Measurements from ENCODE around the gene DISC1.
"Not testable (repeated sequence)": the region's sequence is repeated elsewhere in the genome, so short reads cannot be mapped to it uniquely, and the experiment has no call there.

Gene DISC1

GRCh38 chr1:231605149-231606100 lies 21.2 kb upstream of the DISC1 start:
- no peak for DNase-seq (ENCODE audit: low spot score)

DNA sequence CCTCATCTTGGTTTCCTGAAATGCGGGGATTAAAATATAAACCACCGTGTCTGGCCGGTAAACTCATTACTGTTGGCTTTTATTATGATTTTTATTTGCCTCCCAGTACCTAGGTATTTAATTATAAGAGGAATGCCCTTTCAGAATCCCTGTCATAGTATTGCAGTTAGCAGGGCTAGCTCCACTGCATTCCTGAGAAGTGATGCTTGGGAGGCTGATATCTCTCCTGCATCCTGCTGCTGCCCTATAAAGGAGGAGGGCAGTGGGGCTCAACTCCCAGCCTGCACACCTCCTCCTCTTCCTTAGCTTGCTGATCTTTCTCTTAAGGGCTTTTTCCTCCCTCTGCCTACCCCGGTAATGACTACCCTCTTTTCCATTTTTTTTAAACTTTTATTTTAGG lies 19.9 kb upstream of the DISC1 start:
- no peak for DNase-seq (ENCODE audit: low spot score)

DNA sequence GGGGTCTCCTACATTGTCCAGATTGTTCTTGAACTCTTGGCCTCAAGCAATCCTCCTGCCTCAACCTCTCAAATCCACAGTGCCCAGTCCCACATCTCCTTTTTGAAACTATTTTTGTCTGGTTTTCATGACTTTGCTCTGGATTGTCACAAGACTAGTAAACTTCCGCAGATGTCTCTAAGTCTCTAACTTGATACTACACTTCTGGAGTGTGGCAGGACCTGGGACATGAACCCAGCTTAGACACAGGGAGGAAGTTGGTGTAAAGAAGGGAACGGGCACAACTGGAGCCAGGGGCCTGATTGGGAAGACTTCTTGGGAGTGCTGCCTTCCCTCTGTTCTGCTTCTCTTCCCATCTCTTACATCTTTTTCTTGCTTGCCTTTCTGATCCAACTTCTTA lies 16.2 kb upstream of the DISC1 start:
- no peak for DNase-seq (ENCODE audit: low spot score)

DNA sequence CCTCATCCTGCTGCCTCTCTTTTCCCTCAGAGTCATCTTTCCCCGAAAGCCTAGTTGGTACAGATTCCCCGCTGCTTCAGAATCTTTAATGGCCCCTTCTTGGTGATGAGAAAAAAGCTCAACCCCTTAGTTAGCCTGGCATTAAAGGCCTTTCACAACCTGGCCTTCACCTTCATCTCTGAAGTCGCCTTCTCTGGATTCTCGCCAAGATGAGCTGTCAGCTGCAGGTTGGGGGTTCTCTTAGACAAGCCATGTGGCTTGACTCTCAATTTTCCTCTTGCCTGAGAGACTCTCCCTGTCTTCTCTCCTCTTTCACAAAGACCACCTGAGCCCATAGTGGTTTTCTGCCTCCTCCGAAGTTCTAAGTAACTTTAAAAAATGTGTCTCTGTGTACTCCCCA lies 15.5 kb upstream of the DISC1 start:
- DNase-seq (ENCODE audit: low spot score): no peak

GRCh38 chr1:231611851-231612250 lies 14.7 kb upstream of the DISC1 start:
- DNase-seq (ENCODE audit: low spot score): no peak

- DNase-seq (ENCODE audit: low spot score): no peak
These were observed 14.0 kb upstream of the DISC1 start for GRCh38 chr1:231612393-231613089.

- no peak for DNase-seq (ENCODE audit: low spot score)
These were observed 12.9 kb upstream of the DISC1 start for GRCh38 chr1:231613419-231614349.

DNA sequence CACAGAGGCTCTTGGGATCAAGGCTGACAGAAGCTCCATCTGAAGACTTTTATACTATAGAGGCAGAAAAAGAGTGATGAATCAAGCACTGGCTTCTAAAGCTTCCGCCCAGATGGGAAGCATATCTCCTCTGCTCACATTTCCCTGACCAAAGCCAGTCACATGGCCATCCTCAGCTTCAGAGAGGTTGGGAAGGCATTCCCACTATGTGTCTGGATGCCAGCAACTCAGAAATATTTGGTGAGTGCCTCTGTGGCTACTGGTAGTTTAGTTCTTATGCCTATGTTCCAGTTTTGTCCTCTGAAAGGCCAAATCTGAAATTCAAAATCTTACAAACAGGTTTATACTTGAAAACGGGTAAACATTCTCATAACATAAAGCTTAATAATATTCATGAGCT lies 9.9 kb upstream of the DISC1 start:
- no peak for DNase-seq (ENCODE audit: low spot score)

DNA sequence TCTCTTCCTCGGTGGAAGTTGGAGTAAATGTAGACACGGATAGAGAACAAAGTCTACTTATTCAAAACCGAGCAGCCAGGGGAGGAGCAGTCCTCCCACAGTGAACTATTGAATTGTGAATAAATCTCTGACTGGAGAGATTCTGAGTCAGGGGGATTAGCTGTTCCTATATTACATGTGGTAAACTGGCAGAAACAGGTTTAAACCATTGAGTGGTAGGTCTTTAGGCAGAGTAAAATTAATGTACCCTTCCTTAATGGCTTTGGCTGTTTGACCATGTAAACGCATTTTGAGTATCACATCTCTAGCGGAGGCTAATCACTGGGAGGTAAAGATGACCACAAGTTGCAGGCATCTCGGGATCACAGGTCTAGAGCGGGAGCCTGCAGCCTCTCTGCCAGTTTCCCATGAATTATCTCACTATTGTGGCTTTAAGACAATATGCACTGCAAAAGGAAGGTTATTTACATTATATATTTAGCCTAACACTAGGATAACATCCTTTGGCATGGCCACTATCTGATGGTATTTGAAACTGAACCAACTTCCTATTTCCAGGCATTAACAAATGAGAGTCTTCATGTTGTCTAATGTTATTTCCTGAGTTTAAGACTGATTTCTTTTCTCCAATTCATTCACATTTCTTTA lies 7.9 kb upstream of the DISC1 start:
- no peak for DNase-seq (ENCODE audit: low spot score)

DNA sequence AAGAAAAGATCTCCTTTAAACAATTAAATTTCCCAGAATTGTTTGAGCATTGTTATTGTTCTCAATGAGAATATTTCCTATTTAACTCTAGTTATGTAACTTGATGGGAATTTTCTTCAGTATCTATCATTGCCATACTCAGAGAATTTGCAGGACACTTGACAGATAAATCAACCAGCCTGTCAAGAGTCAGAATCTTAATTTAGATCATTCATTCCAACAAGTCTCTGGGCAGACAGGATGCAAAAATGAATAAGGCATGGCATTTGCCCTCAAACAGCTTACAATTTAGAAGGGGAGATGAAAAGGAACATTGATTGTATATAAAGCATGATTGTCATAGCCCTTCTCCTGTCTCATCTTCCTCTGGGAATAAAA lies 7.3 kb upstream of the DISC1 start:
- DNase-seq (ENCODE audit: low spot score): no peak

DNA sequence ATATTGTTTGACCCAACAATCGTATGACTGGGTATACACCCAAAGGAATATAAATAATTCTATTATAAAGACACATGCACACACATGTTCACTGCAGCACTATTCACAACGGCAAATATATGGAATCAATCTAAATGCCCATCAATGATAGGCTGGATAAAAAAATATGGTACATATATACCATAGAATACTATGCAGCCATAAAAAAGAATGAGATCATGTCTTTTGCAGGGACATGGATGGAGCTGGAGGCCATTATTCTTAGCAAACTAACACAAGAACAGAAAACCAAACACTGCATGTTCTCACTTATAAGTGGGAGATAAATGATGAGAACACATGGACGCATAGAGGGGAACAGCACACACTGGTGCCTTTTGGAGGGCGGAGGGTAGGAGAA lies 1.5 kb upstream of the DISC1 start:
- not testable (repeated sequence) for DNase-seq (ENCODE audit: low spot score)

GRCh38 chr1:231625975-231626534 lies 535 bp upstream of the DISC1 start:
- DNase-seq (ENCODE audit: low spot score): no peak

DNA sequence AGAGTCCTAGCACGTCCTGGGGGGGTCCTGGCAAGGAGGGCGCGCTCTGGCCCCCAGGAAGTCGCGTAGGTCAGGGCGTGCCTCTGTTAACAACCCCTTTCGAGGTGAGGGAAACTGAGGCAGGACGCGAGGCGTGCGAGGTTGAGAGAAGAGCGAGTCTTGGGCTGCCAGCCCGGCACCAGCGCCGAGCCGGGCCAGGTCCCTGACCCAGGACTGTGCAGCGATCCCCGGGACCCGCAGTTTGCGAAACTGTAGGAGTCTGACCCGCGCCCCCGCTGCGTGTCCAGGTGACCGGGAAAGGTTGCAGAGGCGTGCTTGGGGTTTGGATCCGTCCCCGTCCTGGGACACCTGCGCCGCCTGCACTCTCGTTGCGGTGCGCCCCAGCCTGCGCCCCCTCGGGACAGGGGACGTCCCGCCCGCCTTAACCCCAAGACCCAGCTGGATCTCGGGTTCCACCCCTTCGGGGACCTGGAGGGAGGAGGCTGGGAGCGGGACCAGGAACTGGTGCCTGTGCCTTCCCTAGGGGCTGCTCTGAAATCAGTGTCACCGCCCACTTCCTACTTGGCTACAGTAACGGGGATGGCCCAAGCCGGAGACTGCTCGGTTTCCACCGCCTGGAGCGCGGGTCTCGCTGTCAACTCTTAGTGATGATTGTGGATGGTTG lies 493 bp downstream of the DISC1 start:
- DNase-seq (ENCODE audit: low spot score): no peak

DNA sequence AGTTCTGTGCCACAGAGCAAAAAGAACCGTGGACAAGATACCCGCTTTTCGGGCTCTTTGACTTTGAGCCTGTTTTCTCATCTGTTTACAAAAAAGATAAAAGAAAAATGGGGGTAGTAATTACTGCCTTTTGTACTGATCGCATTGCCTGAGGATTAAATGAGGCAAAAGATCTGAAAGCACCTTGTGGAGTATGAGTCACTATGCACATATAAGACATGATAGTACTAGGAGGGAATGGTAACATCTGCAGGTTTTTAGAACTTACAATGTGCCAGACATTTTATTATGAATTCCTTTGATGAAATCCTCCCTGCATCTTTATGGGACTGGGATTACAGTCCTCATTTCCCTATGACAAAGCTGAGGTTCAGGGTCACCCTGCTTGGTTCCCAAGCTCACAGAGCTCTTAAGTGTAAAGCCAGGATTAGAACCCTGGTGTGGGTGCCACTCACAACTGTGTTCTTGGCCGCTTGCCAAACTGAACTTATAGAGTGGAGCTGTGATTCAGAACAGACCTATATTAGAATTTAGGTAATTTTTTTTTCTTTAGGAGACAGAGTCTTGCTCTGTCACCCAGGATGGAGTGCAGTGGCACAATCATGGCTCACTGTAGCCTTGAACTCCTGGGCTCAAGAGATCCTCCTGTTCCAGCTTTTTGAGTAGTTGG lies 1.8 kb downstream of the DISC1 start:
- DNase-seq (ENCODE audit: low spot score): no peak

- no peak for DNase-seq (ENCODE audit: low spot score)
These were observed 2.5 kb downstream of the DISC1 start for GRCh38 chr1:231629132-231629531.

DNA sequence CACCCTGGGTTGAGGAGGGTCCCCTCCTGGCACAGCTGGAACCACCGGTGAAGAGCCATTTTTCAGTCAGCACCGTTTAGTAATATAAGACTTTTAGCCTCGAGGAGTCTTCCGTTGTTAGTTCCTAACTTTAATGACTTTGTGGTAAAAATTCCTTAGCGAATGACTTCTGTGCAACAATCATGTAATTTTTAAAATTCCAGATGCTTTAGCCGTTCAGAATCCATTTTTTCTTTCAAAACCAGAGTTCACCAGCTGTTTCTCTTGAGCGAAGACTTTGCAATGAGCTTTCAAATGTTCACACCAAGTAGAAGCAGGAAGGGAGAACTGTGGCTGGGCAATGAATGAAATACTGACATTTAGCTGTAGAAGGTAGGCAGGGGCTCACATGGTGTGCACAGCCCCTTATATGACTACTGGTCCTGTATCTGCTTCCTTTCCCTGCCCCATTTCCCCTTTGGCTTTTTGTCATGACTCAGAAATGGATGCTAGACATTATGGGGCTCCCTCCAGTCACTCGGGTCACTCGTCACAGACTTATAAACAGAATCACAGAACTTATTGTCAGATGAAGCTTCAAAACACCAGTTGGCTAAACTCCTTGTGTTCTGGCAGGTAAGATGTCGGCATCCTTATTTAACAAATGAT lies 4.1 kb downstream of the DISC1 start:
- DNase-seq (ENCODE audit: low spot score): no peak

DNA sequence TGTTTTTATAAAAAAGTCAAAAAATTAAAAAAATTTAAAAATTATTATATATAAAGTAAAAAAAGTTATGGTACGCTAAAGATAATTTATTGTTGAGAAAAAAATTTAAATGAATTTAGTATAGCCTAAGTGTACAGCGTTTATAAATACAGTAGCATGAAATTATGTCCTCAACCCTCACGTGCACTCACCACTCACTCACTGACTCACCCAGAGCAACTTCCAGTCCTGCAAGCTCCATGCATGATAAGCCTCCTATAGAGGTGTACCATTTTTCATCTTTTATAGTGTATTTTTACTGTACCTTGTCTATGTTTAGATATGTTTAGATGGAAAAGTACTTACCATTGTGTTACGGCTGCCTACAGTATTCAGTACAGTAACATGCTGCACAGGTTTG lies 5.1 kb downstream of the DISC1 start:
- no peak for DNase-seq (ENCODE audit: low spot score)

DNA sequence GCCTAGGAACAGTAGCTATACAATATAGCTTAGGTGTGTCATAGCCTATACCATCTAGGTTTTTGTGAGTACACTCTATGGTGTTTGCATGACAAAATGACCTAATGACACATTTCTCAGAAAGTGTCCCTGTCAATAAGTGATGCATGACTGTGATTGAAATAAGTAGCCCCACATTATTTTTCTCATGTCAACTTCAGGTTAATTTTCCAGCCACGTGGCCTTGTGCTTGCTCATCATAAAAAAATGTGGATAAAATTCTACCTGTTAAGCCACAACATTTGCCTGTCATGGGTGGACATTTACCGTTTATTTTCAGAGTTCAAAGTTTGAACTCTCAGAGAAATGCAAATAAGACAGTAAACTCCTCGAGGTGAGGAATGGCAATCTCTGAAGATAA lies 5.5 kb downstream of the DISC1 start:
- DNase-seq (ENCODE audit: low spot score): no peak

GRCh38 chr1:231634323-231635013 lies 7.9 kb downstream of the DISC1 start:
- no peak for DNase-seq (ENCODE audit: low spot score)
